Activated naive CD4-positive, alpha-beta T cell treated with anti-CD3 and anti-CD28 coated beads, Interleukin-2, amount 10 ng/mL, durations not matched to agents 7 days and 5 days (primary cell): ENCODE measurements around the gene PDE9A.
A peak's percentile ranks its signal among the peaks of the same experiment; 100 is the strongest.
"Not testable (repeated sequence)": the region's sequence is repeated elsewhere in the genome, so short reads cannot be mapped to it uniquely, and the experiment has no call there.

Experiments used
- CTCF ChIA-PET: fragments of 350-600 bp; sonication (Branson Sonifier 250); formaldehyde crosslinking; loops from one replicate; lab custom pipeline; 2021; ENCODE audit warnings: antibody characterized with exemption; lab: Charles Lee
- DNase-seq: peaks from one replicate; pipeline ENCODE4 v3.0.0-alpha.2; 2020
- H3K27ac Mint-ChIP-seq: one replicate; pipeline ENCODE4 v1.8.0; 2021; ENCODE audit warnings: mild to moderate bottlenecking, moderate library complexity, mixed read lengths
- H3K27me3 Mint-ChIP-seq: one replicate; pipeline ENCODE4 v1.8.0; 2021; ENCODE audit warnings: mild to moderate bottlenecking, mixed read lengths
- H3K36me3 Mint-ChIP-seq: one replicate; pipeline ENCODE4 v1.8.0; 2021; ENCODE audit warnings: mixed read lengths
- H3K4me1 Mint-ChIP-seq: one replicate; pipeline ENCODE4 v1.8.0; 2021; ENCODE audit warnings: mixed read lengths
- H3K4me3 Mint-ChIP-seq: one replicate; pipeline ENCODE4 v1.8.0; 2021; ENCODE audit warnings: mild to moderate bottlenecking, moderate library complexity, mixed read lengths
- H3K9me3 Mint-ChIP-seq: one replicate; pipeline ENCODE4 v1.8.0; 2021; ENCODE audit warnings: mixed read lengths

The PDE9A gene

GRCh38 chr21:42807938-42808613, 154.7 kb downstream of the PDE9A start:
- Mint-ChIP-seq H3K4me1 (no peaks in the 10 kb centered on the region), H3K9me3 (no peaks in the 10 kb centered on the region), H3K27me3 (peaks cover 27% of the 10 kb centered on the region), H3K36me3 (no peaks in the 10 kb centered on the region), H3K4me3 (no peak overlapping the region), H3K27ac (no peak overlapping the region)
- DNase-seq: no peak
- CTCF ChIA-PET: no interaction called here

- peaks cover 1% of the 10 kb centered on the region for H3K9me3 Mint-ChIP-seq
- H3K4me3 Mint-ChIP-seq: no peak overlapping the region
- CTCF ChIA-PET: no interaction called here
- DNase-seq: no peak
- H3K36me3 Mint-ChIP-seq: no peaks in the 10 kb centered on the region
- no peak overlapping the region for H3K27ac Mint-ChIP-seq
- peaks cover 27% of the 10 kb centered on the region for H3K27me3 Mint-ChIP-seq
- no peaks in the 10 kb centered on the region for H3K4me1 Mint-ChIP-seq
Measured at GRCh38 chr21:42809171-42809570, 155.8 kb downstream of the PDE9A start.

- DNase-seq: no peak
- no peak overlapping the region for H3K4me3 Mint-ChIP-seq
- H3K27me3 Mint-ChIP-seq: peaks cover 25% of the 10 kb centered on the region
- no peaks in the 10 kb centered on the region for H3K4me1 Mint-ChIP-seq
- CTCF ChIA-PET: no interaction called here
- no peaks in the 10 kb centered on the region for H3K36me3 Mint-ChIP-seq
- H3K9me3 Mint-ChIP-seq: peaks cover 2% of the 10 kb centered on the region
- no peak overlapping the region for H3K27ac Mint-ChIP-seq
Measured at GRCh38 chr21:42809577-42810475, 156.4 kb downstream of the PDE9A start.

- H3K4me3 Mint-ChIP-seq: no peak overlapping the region
- CTCF ChIA-PET: no interaction called here
Measured at GRCh38 chr21:42811960-42812359, 158.5 kb downstream of the PDE9A start.

GRCh38 chr21:42812528-42813241, 159.3 kb downstream of the PDE9A start:
- H3K9me3 Mint-ChIP-seq, H3K27ac Mint-ChIP-seq, H3K36me3 Mint-ChIP-seq, DNase-seq, H3K4me1 Mint-ChIP-seq, CTCF ChIA-PET, H3K4me3 Mint-ChIP-seq: not testable (repeated sequence)
- H3K27me3 Mint-ChIP-seq: peaks cover 19% of the 10 kb centered on the region

More at GRCh38 chr21:42811960-42812359, 158.5 kb downstream of the PDE9A start:
- peaks cover 5% of the 10 kb centered on the region for H3K36me3 Mint-ChIP-seq
- no peak overlapping the region for H3K27ac Mint-ChIP-seq
- no peaks in the 10 kb centered on the region for H3K4me1 Mint-ChIP-seq
- DNase-seq: no peak
- H3K27me3 Mint-ChIP-seq: peaks cover 13% of the 10 kb centered on the region
- peaks cover 8% of the 10 kb centered on the region for H3K9me3 Mint-ChIP-seq

- CTCF ChIA-PET: interaction anchor here (1.1 kb wide), 1 partner anchor 222 kb away, joined by 4 read pairs; no protein-coding TSS in a partner anchor
- peaks cover 20% of the 10 kb centered on the region for H3K27me3 Mint-ChIP-seq
- H3K4me1 Mint-ChIP-seq: no peaks in the 10 kb centered on the region
- no peak overlapping the region for H3K27ac Mint-ChIP-seq
- H3K36me3 Mint-ChIP-seq: peaks cover 5% of the 10 kb centered on the region
- H3K4me3 Mint-ChIP-seq: no peak overlapping the region
- H3K9me3 Mint-ChIP-seq: peaks cover 8% of the 10 kb centered on the region
- no peak for DNase-seq
Measured at GRCh38 chr21:42815217-42815616, 161.8 kb downstream of the PDE9A start.

- no peak overlapping the region for H3K4me3 Mint-ChIP-seq
- H3K27me3 Mint-ChIP-seq: peaks cover 27% of the 10 kb centered on the region
- H3K36me3 Mint-ChIP-seq: peaks cover 5% of the 10 kb centered on the region
- DNase-seq: peak; percentile 72
- H3K9me3 Mint-ChIP-seq: peaks cover 8% of the 10 kb centered on the region
- CTCF ChIA-PET: interaction anchor here (0.7 to 4.9 kb wide), 5 partner anchors 27 to 228 kb away, joined by 3 to 33 read pairs (median 4); partner anchors contain the start of gene PDE9A
- no peak overlapping the region for H3K27ac Mint-ChIP-seq
- no peaks in the 10 kb centered on the region for H3K4me1 Mint-ChIP-seq
Measured at GRCh38 chr21:42818328-42818749, 164.9 kb downstream of the PDE9A start.

- Mint-ChIP-seq H3K4me3 (no peak overlapping the region), H3K4me1 (no peaks in the 10 kb centered on the region), H3K9me3 (peaks cover 3% of the 10 kb centered on the region), H3K36me3 (peaks cover 3% of the 10 kb centered on the region), H3K27ac (no peak overlapping the region), H3K27me3 (peaks cover 38% of the 10 kb centered on the region)
- DNase-seq: no peak
- CTCF ChIA-PET: interaction anchor here (4.9 kb wide), 1 partner anchor 226 kb away, joined by 33 read pairs; no protein-coding TSS in a partner anchor
Measured at GRCh38 chr21:42819861-42820615, 166.6 kb downstream of the PDE9A start.

GRCh38 chr21:42820616-42821465, 167.4 kb downstream of the PDE9A start:
- peaks cover 3% of the 10 kb centered on the region for H3K9me3 Mint-ChIP-seq
- H3K27me3 Mint-ChIP-seq: peaks cover 46% of the 10 kb centered on the region
- no peaks in the 10 kb centered on the region for H3K4me1 Mint-ChIP-seq
- H3K4me3 Mint-ChIP-seq: no peak overlapping the region
- DNase-seq: no peak
- H3K27ac Mint-ChIP-seq: no peak overlapping the region
- H3K36me3 Mint-ChIP-seq: peaks cover 2% of the 10 kb centered on the region
- CTCF ChIA-PET: interaction anchor here (1.1 to 4.9 kb wide), 2 partner anchors 177 to 227 kb away, joined by 4 to 33 read pairs; no protein-coding TSS in a partner anchor
